ENCODE data around the gene DUSP14.

GRCh38 chr17:37447641-37448040, 42.0 kb upstream of the DUSP14 start:
- TF ChIP-seq, protein P1, sequence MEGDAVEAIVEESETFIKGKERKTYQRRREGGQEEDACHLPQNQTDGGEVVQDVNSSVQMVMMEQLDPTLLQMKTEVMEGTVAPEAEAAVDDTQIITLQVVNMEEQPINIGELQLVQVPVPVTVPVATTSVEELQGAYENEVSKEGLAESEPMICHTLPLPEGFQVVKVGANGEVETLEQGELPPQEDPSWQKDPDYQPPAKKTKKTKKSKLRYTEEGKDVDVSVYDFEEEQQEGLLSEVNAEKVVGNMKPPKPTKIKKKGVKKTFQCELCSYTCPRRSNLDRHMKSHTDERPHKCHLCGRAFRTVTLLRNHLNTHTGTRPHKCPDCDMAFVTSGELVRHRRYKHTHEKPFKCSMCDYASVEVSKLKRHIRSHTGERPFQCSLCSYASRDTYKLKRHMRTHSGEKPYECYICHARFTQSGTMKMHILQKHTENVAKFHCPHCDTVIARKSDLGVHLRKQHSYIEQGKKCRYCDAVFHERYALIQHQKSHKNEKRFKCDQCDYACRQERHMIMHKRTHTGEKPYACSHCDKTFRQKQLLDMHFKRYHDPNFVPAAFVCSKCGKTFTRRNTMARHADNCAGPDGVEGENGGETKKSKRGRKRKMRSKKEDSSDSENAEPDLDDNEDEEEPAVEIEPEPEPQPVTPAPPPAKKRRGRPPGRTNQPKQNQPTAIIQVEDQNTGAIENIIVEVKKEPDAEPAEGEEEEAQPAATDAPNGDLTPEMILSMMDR (IDR thresholded peaks at IDR 0.05): no peak
- TF ChIP-seq POLR2A (IDR thresholded peaks at IDR 0.05): no peak
